Adrenal gland (tissue), 12 donors: Measurements from ENCODE around the gene ZNF827. TPM values are rescaled to one million over a fixed set of nuclear protein-coding genes. Genes with fewer than 3 reads are reported as not detected.

Source experiments
- DNase-seq, 7 donors: peaks; one replicate each; pipeline ENCODE4 v3.0.0-alpha.2; 2019 to 2020
- H3K27ac ChIP-seq, 5 donors: fragments of 200-600 bp; sonication (generic) in 4 of 5; 1 replicate in 3 of 5; 2 replicates in 2 of 5; pipeline versions ENCODE4 v1.5.1 to v1.8.0; 2016 to 2020; ENCODE audit warnings: mild to moderate bottlenecking in 1 of 5
- H3K27me3 ChIP-seq: fragments of 200-600 bp; 2 replicates; pipeline ENCODE4 v1.8.0; 2021
- H3K36me3 ChIP-seq, 2 donors: fragments of 200-600 bp; replicated peaks in 1 of 2; 1 replicate in 1 of 2; 2 replicates in 1 of 2; pipeline versions ENCODE4 v1.5.1 to v1.8.0; 2018 to 2022
- H3K4me1 ChIP-seq, 2 donors: fragments of 200-600 bp; replicated peaks in 1 of 2; 1 replicate in 1 of 2; 2 replicates in 1 of 2; pipeline versions ENCODE4 v1.5.1 to v1.8.0; 2018 to 2021
- H3K4me3 ChIP-seq, 4 donors: fragments of 200-600 bp; sonication (generic) in 3 of 4; one replicate each; pipeline ENCODE4 v1.5.1; 2016 to 2018
- H3K9me3 ChIP-seq, 3 donors: fragments of 200-600 bp; sonication (generic) in 1 of 3; replicated peaks in 1 of 3; 1 replicate in 2 of 3; 2 replicates in 1 of 3; pipeline versions ENCODE4 v1.5.1 to v1.8.0; 2016 to 2021
- POLR2A ChIP-seq, 2 donors: fragments of 450-650 bp; IDR thresholded peaks; one replicate each; pipeline ENCODE4 v1.6.1; 2017; ENCODE audit warnings: antibody characterized with exemption in 2 of 2, mild to moderate bottlenecking in 2 of 2, moderate library complexity in 1 of 2
- WGBS, 4 donors: extraction: QIAGEN DNeasy Blood & Tissue Kit in 2 of 4; methylation state at CpG; one replicate each; pipeline versions ENCODE4 v1.1.5 to v1.1.7; 2013 to 2017; 5-methylcytosine and 5-hydroxymethylcytosine counted together
- intact Hi-C, 2 donors: fragments of 100-400 bp; cut with DNase I; formaldehyde crosslinking; loops; one replicate each; pipeline versions ENCODE4 v1.14.1 to v1.15.0; 2022 to 2023
- polyA plus RNA-seq, 3 donors: library from polyadenylated mRNA; stranded (reverse); fragments of 200-250 nt in 2 of 3; fragments of 350-450 nt in 1 of 3; fragmentation: Illumina TruSeq in 1 of 3; extraction: RNeasy Lipid Tissue Mini Kit (QIAGEN cat#74804) in 1 of 3; gene quantifications; one replicate each; pipeline ENCODE4 v1.2.3, GENCODE V29; 2013 to 2014
- total RNA-seq, 9 donors: library from RNA; depleted of rRNA in 4 of 9; stranded (reverse); fragments of >200 nt in 4 of 9; fragments of 120-200 nt in 1 of 9; fragmentation: NEBNext Ultra II Directional in 1 of 9; extraction: Animal tissue kit (Norgen Biotek cat#: 25700) in 1 of 9; gene quantifications; one replicate each; pipeline versions ENCODE4 v1.1.0 to v1.2.4, GENCODE V29; 2013 to 2023
- TF ChIP-seq, protein P1 (sequence below), 6 experiments: fragments of 450-650 bp in 4 of 6; fragments of 200-600 bp in 2 of 6; sonication (generic) in 1 of 6; IDR thresholded peaks; 1 replicate in 5 of 6; 2 replicates in 1 of 6; pipeline versions ENCODE4 v1.5.1 to v1.8.0; 2016 to 2021; ENCODE audit warnings: antibody characterized with exemption in 6 of 6, mild to moderate bottlenecking in 2 of 6, moderate library complexity in 1 of 6
- donor health status: healthy with polysubstance abuse.
- donor health status: Bipolar disorder and iron deficiency.
- donor health status: DM: yes; HTN: yes; CAD: no.
- donor health status: DM: no; HTN: no; CAD: no.
- donor health status: DM: no; HTN: no; CAD: no.
- donor health status: DM: yes; HTN: yes; CAD: no.

Gene ZNF827
- total and polyA plus RNA-seq, 12 donors, result 8.0 to 37.1 (median 22.7) TPM

DNA sequence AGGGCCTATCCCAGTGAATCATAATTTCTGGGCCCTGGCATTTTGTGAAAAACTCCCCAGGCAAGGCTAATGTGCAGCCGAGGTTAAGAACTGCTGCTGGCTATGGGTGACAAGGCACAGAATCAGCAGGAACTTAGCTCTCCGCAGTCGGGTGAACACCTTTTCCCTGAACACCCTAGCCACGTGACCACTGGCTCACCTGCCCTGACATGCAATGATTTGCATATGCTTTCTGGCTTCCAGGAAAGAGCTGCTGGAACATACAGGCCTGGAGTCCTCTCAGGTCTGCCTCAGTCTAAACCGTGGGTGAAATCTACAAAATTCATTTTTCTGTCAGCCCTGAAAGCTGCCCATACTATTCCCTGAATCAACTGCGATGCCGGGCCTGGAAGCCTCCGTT lies 56.6 kb downstream of the ZNF827 start:
- no peaks in the 10 kb centered on the region for H3K27me3 ChIP-seq
- intact Hi-C loops, result no loop called here

DNA sequence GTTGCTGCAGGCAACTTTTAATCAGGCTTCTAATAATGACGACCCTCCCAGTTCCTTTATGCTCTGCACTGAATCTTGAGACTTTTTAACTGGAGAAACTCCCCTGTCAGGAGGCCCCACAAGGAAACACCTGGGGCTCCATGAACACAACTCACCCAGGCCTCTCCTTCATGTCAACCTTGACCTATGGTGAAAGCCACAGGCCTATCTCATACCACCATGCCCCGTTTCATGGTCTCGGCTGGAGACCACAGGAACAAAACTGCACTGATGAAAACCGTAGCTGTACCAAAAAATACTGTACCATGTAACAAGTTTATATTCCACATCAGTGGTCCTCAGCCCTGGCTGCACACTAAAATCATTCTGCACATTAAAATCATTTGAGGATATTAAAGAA lies 57.0 kb downstream of the ZNF827 start:
- Histone ChIP-seq H3K27me3 (no peaks in the 10 kb centered on the region), H3K27ac (peak overlapping the region in 4 of 5 donors; percentile 30 to 51 (median 43)), H3K4me1 (peaks cover 23 to 36% of the 10 kb centered on the region in 2 donors), H3K9me3 (no peaks in the 10 kb centered on the region), H3K4me3 (no peak overlapping the region), H3K36me3 (peaks cover 0 to 12% of the 10 kb centered on the region in 2 donors)
- intact Hi-C loops, result no loop called here
- peak in 1 of 7 donors; percentile 24 for DNase-seq
- WGBS, 4 donors, result 33 to 44% (median 42%) methylated on average over 4 of the region's 4 CpGs
- TF ChIP-seq POLR2A (IDR thresholded peaks at IDR 0.05), result no peak
- TF ChIP-seq, protein P1, sequence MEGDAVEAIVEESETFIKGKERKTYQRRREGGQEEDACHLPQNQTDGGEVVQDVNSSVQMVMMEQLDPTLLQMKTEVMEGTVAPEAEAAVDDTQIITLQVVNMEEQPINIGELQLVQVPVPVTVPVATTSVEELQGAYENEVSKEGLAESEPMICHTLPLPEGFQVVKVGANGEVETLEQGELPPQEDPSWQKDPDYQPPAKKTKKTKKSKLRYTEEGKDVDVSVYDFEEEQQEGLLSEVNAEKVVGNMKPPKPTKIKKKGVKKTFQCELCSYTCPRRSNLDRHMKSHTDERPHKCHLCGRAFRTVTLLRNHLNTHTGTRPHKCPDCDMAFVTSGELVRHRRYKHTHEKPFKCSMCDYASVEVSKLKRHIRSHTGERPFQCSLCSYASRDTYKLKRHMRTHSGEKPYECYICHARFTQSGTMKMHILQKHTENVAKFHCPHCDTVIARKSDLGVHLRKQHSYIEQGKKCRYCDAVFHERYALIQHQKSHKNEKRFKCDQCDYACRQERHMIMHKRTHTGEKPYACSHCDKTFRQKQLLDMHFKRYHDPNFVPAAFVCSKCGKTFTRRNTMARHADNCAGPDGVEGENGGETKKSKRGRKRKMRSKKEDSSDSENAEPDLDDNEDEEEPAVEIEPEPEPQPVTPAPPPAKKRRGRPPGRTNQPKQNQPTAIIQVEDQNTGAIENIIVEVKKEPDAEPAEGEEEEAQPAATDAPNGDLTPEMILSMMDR (IDR thresholded peaks at IDR 0.05), result no peak

More for the DNA sequence above, 56.6 kb downstream of the ZNF827 start:
- no peak for TF ChIP-seq POLR2A (IDR thresholded peaks at IDR 0.05)
- TF ChIP-seq, protein P1 (IDR thresholded peaks at IDR 0.05), result no peak
- 49 to 59% (median 52%) methylated on average over 7 to 8 of the region's 8 CpGs for WGBS, 4 donors
- H3K9me3 ChIP-seq, result no peaks in the 10 kb centered on the region
- peak in 4 of 7 donors; percentile 31 to 49 (median 40) for DNase-seq
- peaks cover 27 to 40% of the 10 kb centered on the region in 2 donors for H3K4me1 ChIP-seq
- H3K36me3 ChIP-seq, result peaks cover 0 to 12% of the 10 kb centered on the region in 2 donors
- H3K27ac ChIP-seq, result peak overlapping the region in 3 of 5 donors; percentile 30 to 51 (median 45)
- no peak overlapping the region for H3K4me3 ChIP-seq

DNA sequence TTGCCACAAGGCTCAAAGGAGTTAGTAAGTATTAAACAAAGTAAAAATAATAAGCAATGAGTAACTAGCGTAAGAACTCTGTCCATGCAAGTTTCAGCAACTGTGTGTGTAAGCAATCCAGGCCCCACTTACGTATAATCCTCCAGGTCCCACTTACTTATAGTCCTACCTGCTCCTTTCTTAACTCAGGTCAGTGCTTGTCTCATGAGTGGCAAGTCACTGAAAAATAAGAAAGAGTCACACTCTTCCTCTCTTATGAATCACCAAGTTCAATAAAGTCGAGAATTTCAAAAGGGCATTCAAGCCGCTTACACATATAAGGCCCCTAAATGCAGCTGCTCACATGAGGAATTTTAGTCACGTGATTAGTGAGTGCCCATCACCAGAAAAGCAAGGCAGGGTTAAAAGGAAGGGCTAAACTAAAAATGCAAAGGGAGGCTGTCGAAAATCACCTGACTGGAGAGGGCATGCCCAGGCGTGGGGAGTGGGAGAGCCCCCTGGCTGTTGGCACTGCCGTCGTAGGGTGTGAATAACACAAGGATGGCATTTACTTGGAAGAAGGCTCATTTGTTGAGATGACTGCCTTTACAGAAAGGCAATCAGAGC lies 58.2 kb downstream of the ZNF827 start:
- WGBS, 4 donors, result 87 to 93% (median 90%) methylated on average over 9 of the region's 9 CpGs

DNA sequence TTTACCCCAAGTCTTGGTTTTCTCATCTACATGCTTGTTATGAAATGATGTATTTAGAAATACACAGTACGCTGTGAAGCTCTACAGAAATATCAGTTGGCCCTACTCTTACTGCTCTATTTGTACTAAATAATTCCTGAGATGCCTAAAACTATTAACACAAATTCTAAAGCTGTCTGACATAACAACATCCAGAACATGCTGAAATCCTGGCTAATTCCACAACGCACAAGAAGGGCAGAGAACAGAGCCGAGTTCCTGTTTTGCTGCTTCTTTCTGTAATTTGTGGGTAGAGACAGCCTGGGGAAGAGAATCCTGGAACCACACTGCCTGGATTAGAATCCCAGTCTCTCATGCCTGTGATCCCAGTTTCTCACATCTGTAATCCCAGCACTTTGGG lies 59.0 kb downstream of the ZNF827 start:
- Histone ChIP-seq H3K36me3 (no peaks in the 10 kb centered on the region), H3K27ac (peak overlapping the region in 1 of 5 donors; percentile 30), H3K4me3 (no peak overlapping the region), H3K4me1 (peaks cover 22 to 33% of the 10 kb centered on the region in 2 donors), H3K9me3 (no peaks in the 10 kb centered on the region), H3K27me3 (no peaks in the 10 kb centered on the region)
- TF ChIP-seq, protein P1 (IDR thresholded peaks at IDR 0.05), result no peak
- no peak for TF ChIP-seq POLR2A (IDR thresholded peaks at IDR 0.05)
- 47 to 71% (median 62%) methylated on average over 3 of the region's 3 CpGs for WGBS, 4 donors
- intact Hi-C loops, result no loop called here
- no peak for DNase-seq

More for the DNA sequence above, 58.2 kb downstream of the ZNF827 start:
- Histone ChIP-seq H3K27me3 (no peaks in the 10 kb centered on the region), H3K4me1 (peaks cover 22 to 33% of the 10 kb centered on the region in 2 donors), H3K27ac (peak overlapping the region in 1 of 5 donors; percentile 7), H3K4me3 (no peak overlapping the region), H3K36me3 (peaks cover 0 to 6% of the 10 kb centered on the region in 2 donors), H3K9me3 (no peaks in the 10 kb centered on the region)
- TF ChIP-seq POLR2A (IDR thresholded peaks at IDR 0.05), result no peak
- TF ChIP-seq, protein P1 (IDR thresholded peaks at IDR 0.05), result no peak
- intact Hi-C loops, result no loop called here
- no peak for DNase-seq
